ENCODE results near the gene RAP1A.

- TF ChIP-seq CTCF (IDR thresholded peaks at IDR 0.05) (no peak), POLR2A (IDR thresholded peaks at IDR 0.05) (no peak)
These were observed 24.9 kb downstream of the RAP1A start for GRCh38 chr1:111644506-111644905.

All from testis (tissue), 2 donors.